Measurements from ENCODE around the gene FAM149B1. TPM values are rescaled to one million over a fixed set of nuclear protein-coding genes. Genes with fewer than 3 reads are reported as not detected.

FAM149B1 gene
- total RNA-seq, 4 donors from 2014 or later: 11.0 to 18.9 (median 15.8) TPM

- DNase-seq (ENCODE audit: low spot score in 2 of 2): no peak
- Histone ChIP-seq H3K4me1 (peaks cover 57% of the 10 kb centered on the region), H3K36me3 (peaks cover 17% of the 10 kb centered on the region), H3K27me3 (no peaks in the 10 kb centered on the region), H3K27ac (peak overlapping the region; percentile 98), H3K4me3 (peak overlapping the region; percentile 97), H3K9me3 (no peaks in the 10 kb centered on the region)
- WGBS: 84% methylated on average over 2 of the region's 2 CpGs
- TF ChIP-seq CTCF (IDR thresholded peaks at IDR 0.05) (no peak), EP300 (IDR thresholded peaks at IDR 0.05) (no peak), POLR2A (IDR thresholded peaks at IDR 0.05) (no peak), POLR2AphosphoS5 (IDR thresholded peaks at IDR 0.05) (no peak)
Observed at GRCh38 chr10:73166972-73167371, 947 bp upstream of the FAM149B1 start.

GRCh38 chr10:73167458-73167782 is 499 bp upstream of the FAM149B1 start:
- Histone ChIP-seq H3K9me3 (no peaks in the 10 kb centered on the region), H3K36me3 (peaks cover 13% of the 10 kb centered on the region), H3K27me3 (no peaks in the 10 kb centered on the region), H3K27ac (peak overlapping the region; percentile 98), H3K4me1 (peaks cover 52% of the 10 kb centered on the region), H3K4me3 (peak overlapping the region; percentile 97)
- no peak for DNase-seq (ENCODE audit: low spot score in 2 of 2)
- TF ChIP-seq POLR2AphosphoS5 (IDR thresholded peaks at IDR 0.05) (no peak), POLR2A (IDR thresholded peaks at IDR 0.05) (no peak), EP300 (IDR thresholded peaks at IDR 0.05) (no peak), CTCF (IDR thresholded peaks at IDR 0.05) (no peak)
- WGBS: 9% methylated on average over 5 of the region's 5 CpGs

- Histone ChIP-seq H3K27ac (peak overlapping the region; percentile 98), H3K4me3 (peak overlapping the region; percentile 97), H3K4me1 (peaks cover 42% of the 10 kb centered on the region), H3K36me3 (peaks cover 5% of the 10 kb centered on the region), H3K27me3 (no peaks in the 10 kb centered on the region), H3K9me3 (no peaks in the 10 kb centered on the region)
- 1% methylated on average over 6 of the region's 6 CpGs for WGBS
- no peak for DNase-seq (ENCODE audit: low spot score in 2 of 2)
- TF ChIP-seq EP300 (IDR thresholded peaks at IDR 0.05): no peak
Observed at GRCh38 chr10:73168465-73168803, 515 bp downstream of the FAM149B1 start.

GRCh38 chr10:73169320-73169719 is 1.4 kb downstream of the FAM149B1 start:
- peaks cover 36% of the 10 kb centered on the region for H3K4me1 ChIP-seq

GRCh38 chr10:73172867-73173266 is 4.9 kb downstream of the FAM149B1 start:
- peaks cover 12% of the 10 kb centered on the region for H3K4me1 ChIP-seq
- no peak for DNase-seq (ENCODE audit: low spot score in 2 of 2)
- H3K27me3 ChIP-seq: no peaks in the 10 kb centered on the region
- no peaks in the 10 kb centered on the region for H3K9me3 ChIP-seq
- H3K36me3 ChIP-seq: peaks cover 19% of the 10 kb centered on the region
- no peak overlapping the region for H3K4me3 ChIP-seq
- no peak for TF ChIP-seq POLR2AphosphoS5 (IDR thresholded peaks at IDR 0.05)
- TF ChIP-seq EP300 (IDR thresholded peaks at IDR 0.05): no peak
- TF ChIP-seq POLR2A (IDR thresholded peaks at IDR 0.05): no peak
- no peak for TF ChIP-seq CTCF (IDR thresholded peaks at IDR 0.05)
- H3K27ac ChIP-seq: no peak overlapping the region

More at GRCh38 chr10:73169320-73169719, 1.4 kb downstream of the FAM149B1 start:
- Histone ChIP-seq H3K27ac (no peak overlapping the region), H3K9me3 (no peaks in the 10 kb centered on the region), H3K4me3 (no peak overlapping the region), H3K36me3 (no peaks in the 10 kb centered on the region), H3K27me3 (no peaks in the 10 kb centered on the region)
- DNase-seq (ENCODE audit: low spot score in 2 of 2): no peak
- TF ChIP-seq POLR2A (IDR thresholded peaks at IDR 0.05) (no peak), POLR2AphosphoS5 (IDR thresholded peaks at IDR 0.05) (no peak), EP300 (IDR thresholded peaks at IDR 0.05) (no peak), CTCF (IDR thresholded peaks at IDR 0.05) (no peak)
- WGBS: 97% methylated on average over 3 of the region's 3 CpGs
